ENCODE data around the gene SLC44A1.

SLC44A1 gene

DNA sequence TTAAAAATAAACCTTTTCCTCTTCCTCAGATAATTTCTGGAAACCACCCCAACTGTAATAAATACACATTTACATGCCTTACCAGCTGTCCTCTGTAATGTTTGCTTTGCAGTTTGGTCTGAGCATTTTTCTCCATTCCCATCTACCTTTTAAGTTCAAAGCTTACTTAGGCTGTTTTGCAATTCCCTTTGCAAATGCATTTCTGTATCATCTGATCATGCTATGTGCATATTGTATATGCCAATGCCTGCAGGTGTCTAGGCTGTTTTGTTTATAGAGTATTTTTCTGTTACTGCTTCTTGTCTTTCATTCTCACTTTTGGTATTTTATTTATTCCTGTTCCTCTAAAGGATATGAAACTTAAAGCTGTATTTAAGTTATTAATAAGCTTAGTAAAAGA is 86.3 kb downstream of the SLC44A1 start:
- in situ Hi-C loops (cut with HindIII; ENCODE audit: low sequenced_read_pairs), result loop anchor here (5.0 kb wide), 1 partner anchor 38 kb away; no protein-coding TSS in a partner anchor

DNA sequence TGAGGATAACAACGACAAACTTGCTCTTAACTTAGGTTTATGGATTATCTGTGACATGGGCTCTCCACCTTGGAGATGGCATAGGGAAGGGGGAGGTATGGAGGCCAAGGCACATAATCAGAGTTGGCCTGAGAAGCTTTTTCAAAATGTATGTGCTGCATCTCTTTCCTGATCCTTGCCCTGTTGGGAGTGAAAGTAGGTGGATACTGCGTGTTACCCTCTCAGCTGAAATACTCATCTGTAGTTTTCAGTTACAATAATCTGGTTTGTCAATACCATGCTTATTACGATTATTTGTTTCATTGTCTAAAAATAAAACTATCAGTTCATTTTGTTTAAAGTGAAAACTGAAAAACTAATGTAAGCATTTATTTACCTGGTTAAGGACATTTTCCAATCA is 86.7 kb downstream of the SLC44A1 start:
- in situ Hi-C loops (cut with HindIII; ENCODE audit: low sequenced_read_pairs), result loop anchor here (5.0 kb wide), 1 partner anchor 39 kb away; no protein-coding TSS in a partner anchor

DNA sequence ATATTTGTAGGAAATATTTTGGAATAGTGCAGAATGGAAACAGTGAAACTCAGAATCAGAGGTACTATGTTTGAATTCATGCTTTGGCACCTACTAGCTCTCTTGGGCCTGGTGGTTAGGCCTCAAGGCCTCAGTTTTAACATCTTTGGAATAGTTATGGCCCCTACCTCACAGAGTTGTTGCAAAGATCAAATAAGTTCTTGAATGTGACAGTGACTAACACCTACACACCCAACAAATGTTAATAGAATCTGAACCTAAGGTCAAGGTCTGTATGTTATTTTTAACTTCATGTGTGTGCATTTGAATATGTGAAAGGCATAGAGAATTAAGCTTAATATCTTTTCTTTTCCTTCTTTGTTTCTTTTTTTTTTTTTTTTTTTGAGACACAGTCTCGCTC is 87.3 kb downstream of the SLC44A1 start:
- in situ Hi-C loops (cut with HindIII; ENCODE audit: low sequenced_read_pairs), result loop anchor here (5.0 kb wide), 1 partner anchor 39 kb away; no protein-coding TSS in a partner anchor

DNA sequence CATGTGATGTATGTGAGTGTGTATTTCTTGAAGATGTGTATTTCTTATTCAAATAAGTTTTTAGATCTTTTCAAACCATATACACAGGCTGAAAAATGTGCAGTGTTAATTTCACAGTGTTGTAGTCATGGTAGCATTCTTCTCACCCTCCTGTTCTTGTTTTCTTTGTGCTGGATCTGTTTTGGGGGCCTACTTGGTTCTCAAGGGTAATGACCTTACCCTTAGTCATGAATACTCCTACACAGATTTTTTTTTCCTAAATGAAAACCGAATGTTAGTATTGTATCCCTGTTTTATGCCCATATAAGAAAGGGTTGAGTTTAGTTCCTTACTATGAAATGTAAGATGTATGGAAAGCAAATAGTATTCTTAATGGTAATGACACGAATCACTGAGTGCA is 88.0 kb downstream of the SLC44A1 start:
- in situ Hi-C loops (cut with HindIII; ENCODE audit: low sequenced_read_pairs), result loop anchor here (5.0 kb wide), 1 partner anchor 40 kb away; no protein-coding TSS in a partner anchor

DNA sequence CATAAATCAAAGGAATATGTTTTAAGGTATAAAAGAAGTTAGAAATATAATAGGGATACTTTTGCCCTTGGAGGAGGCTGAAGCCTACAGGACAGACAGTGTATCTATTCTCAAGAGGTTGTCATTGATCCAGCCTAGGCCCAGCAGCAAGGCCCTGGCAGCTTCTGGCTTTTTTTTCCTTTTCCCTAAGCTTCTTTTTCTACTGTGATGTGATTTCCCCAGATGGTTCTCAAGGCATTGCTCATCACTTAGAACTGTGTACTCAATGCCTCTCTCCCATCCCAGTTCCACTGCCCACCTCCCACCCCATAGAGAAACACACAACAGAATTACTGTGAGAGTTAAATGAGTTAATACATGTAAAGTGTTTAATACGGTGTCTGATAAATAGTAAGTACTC is 88.6 kb downstream of the SLC44A1 start:
- in situ Hi-C loops (cut with HindIII; ENCODE audit: low sequenced_read_pairs), result loop anchor here (5.0 kb wide), 1 partner anchor 41 kb away; no protein-coding TSS in a partner anchor

DNA sequence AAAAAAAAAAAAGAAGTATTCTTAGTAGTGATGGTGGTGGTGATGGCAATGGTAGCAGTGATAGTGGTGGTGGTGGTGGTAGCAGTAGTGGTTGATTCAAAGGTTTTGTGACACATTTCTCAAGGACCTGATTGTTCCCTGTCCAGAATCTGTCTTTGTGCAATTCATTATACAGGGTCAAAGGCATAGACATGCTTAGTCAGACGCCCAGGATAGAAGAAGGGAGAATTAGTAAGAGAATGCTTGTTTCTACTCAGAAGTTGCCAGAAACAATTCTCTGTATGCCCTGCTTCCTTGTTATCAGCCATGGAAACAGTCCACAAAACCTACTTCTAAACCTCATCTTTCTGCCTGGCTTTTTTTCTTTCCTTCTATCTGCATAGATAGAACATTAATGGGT is 89.4 kb downstream of the SLC44A1 start:
- in situ Hi-C loops (cut with HindIII; ENCODE audit: low sequenced_read_pairs), result loop anchor here (5.0 kb wide), 1 partner anchor 42 kb away; no protein-coding TSS in a partner anchor

DNA sequence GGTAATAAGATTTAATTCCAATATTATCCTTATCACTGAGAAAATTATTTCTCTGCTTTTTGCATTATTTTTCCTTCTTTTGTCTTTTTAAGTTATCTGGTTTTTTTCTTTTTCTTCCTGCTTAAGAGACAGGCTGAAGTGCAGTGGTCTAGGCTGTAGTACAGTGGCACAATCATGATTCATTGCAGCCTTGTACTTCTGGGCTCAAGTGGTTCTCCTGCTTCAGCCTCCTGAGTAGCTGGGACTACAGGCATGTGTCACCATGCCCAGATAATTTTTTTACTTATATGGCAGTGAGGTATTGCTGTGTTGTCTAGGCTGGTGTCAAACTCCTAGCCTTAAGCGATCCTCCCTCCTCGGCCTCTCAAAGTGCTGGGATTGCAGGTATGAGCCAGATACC is 93.9 kb downstream of the SLC44A1 start:
- in situ Hi-C loops (cut with HindIII; ENCODE audit: low sequenced_read_pairs), result no loop called here

DNA sequence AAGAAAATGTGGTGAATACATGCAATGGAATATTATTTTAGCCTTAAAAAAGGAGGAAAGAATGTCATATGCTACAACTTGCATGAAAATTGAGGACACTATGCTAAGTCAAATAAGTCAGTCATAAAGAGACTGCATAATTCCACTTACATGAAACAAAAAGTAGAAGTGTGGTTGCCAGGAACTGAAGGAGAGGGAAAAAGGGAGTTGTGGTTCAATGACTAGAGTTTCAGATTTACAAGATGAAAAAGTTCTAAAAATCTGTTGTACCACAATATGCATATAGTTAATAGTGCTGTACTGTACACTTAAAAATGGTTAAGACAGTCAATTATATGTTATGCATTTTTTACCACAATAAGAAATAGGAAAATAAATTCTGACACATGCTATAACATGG is 95.4 kb downstream of the SLC44A1 start:
- in situ Hi-C loops (cut with HindIII; ENCODE audit: low sequenced_read_pairs), result no loop called here

DNA sequence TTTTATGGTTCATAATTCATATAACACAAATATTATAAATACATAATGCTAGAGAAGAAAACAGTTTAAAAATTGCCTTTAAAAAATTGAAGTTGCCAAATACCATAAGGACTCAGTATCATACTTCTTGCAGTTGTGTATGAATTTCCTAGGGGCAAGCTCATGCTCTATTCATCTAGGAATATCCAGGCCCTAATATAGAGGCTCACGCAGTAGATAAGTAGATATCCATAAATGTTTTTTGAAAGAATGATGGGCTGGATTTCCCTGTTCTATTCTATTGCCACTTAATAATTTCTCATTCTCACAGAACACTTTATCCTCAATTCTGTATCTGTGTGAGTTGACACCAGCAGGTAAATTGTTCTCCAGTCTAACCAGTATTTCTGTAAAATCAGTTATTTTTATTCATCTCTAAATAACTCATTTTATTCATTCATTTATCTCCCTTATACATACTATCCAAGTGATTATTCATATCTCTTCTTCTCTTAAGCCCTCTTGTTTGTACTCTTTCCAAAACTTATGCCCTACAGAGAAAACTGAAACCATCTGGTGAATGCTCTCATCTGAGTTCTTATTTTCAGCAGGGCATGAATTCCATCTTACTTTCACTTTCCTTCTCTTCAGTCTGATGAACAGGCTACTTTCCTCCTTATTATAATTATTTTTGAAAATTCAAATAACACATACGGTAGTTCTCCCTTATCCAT is 97.1 kb downstream of the SLC44A1 start:
- in situ Hi-C loops (cut with HindIII; ENCODE audit: low sequenced_read_pairs), result no loop called here

DNA sequence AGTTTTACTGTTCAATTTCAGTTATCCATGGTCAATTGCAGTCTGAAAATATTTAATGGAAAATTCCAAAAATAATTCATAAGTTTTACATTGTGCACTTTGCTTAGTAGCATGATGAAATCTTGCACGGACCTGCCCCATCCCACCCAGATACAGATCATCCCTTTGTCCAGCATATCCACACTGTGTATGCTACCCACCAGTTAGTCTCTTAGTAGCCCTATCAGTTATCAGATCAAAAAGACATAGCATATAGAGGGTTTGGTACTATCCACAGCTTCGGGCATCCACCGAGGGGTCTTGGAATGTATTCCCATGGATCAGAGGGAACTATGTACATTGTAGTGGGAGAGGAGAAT is 97.7 kb downstream of the SLC44A1 start:
- in situ Hi-C loops (cut with HindIII; ENCODE audit: low sequenced_read_pairs), result no loop called here

DNA sequence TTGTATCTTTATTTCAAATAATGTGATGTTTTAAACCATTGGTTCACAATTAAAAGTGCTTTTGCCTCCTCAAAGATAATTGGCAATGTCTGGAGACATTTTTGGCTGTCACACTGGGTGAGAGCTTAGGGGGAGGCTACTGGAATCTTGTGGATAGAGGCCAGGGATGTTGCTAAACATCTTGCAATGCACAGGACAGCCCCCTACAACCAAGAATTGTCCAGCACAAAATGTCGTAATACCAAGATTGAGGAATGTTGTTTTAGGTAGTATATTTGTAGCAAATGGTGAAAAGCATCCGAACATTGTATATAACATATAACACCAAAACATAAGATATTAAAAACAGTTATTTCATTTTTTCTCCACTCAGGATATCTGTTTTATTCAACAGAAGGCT is 99.8 kb downstream of the SLC44A1 start:
- in situ Hi-C loops (cut with HindIII; ENCODE audit: low sequenced_read_pairs), result no loop called here

DNA sequence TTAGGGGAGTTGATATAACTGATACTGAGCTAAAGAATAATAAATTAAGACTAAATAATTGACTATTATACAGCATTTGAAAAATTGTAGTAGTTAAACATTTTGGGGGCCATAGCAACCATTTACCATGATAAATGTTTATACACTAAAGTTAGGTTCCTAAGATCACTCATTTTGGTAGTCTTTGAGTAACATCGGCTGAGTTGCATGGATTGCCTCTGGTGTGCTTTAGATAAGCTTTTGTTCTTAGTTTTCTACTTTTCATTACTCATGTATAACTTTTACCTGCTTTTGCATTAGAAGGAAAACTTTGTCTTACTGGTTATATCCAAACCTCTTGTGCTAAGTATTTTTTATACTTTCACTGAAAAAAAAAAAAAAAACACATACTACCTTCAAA is 101.2 kb downstream of the SLC44A1 start:
- in situ Hi-C loops (cut with HindIII; ENCODE audit: low sequenced_read_pairs), result no loop called here

DNA sequence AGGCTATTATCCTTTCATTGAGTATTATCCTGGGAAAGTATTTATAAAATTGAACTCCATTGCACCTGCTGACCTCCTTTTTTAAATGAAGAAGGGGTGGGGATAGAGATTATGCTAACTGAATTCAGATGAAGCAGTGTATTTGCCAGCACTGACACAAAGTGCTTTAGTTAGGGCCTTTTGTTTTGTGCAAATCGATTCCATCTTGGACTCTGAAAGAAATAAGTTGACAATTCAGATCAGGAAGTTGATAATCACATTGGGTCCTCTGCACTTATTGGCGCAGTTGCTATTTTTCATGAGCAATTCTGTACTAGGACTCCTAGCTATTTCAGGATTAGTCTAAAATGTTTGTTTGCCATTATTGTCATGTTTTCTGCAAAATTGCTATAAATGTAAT is 101.8 kb downstream of the SLC44A1 start:
- in situ Hi-C loops (cut with HindIII; ENCODE audit: low sequenced_read_pairs), result no loop called here

DNA sequence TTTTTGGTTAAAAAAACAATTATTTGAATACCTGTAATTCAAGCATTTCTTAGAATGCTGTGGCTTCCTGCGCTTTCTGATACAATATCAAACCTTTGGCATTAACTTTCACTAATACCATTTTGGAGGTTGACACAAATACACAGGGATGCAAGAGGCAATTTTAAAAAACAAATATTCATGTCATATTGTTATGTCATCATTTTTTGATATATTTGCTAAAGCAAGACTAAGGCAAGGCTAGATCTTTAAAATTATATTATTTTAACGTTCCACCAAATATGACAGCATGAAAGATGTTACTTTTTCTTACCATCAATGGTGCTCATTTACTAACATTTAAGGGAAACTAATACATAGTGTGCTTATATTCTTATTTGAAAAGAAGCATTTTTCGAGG is 110.0 kb downstream of the SLC44A1 start:
- in situ Hi-C loops (cut with HindIII; ENCODE audit: low sequenced_read_pairs), result no loop called here

DNA sequence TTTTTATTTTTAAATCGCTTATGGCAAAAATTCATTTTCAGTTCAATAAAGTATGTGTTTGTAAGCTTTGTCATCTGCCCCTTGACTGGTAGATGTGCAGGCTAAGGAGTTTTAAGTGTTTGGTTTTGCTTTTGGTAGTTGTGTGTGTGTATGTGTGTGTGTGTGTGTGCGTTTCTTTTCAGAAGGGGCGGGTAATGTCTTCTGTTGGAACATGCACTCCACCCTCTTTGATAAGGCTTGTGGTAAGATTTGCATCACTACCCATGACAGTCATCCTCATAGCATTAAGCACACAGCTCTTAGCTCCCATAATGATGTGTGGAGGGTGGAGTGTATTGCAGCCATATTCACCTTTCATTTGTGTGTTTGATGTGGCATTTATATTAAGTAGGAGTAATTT is 111.3 kb downstream of the SLC44A1 start:
- in situ Hi-C loops (cut with HindIII; ENCODE audit: low sequenced_read_pairs), result no loop called here

DNA sequence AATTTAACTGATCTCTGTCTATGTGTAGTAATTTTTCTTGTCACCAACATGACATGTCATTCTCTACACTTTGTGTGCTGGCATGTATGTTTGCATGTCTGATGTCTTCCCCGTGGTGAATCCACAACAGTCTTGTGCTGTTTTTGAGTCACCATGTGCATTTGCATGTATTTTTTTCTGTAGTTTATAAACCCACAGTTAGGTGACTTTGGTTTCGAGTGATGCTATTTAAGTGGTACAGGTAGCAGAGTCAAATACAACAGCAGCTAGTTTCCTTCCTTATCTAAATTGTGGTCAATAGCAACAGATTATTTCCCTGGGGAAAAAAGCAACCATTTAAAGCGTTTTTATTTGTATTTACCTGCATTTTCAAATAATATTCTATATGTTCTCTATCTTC is 113.5 kb downstream of the SLC44A1 start:
- in situ Hi-C loops (cut with HindIII; ENCODE audit: low sequenced_read_pairs), result no loop called here

DNA sequence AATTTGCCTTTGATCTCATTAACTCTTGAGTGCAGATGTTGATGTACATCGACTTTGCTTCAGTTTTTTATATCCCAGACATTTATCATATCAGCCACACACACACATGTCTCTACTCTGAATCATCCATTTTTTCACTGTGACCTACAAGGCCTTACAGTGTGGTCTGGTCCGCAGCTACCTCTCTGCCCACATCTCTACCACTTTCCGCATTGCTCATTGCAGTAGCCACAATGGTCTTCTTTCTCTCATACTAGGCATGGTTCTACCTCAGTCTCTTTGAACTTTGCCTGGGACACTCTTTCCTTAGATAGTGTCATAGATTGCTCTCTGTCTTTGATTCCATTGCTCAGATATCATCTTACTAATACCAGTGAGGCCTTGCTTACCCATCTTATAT is 115.4 kb downstream of the SLC44A1 start:
- in situ Hi-C loops (cut with HindIII; ENCODE audit: low sequenced_read_pairs), result no loop called here

DNA sequence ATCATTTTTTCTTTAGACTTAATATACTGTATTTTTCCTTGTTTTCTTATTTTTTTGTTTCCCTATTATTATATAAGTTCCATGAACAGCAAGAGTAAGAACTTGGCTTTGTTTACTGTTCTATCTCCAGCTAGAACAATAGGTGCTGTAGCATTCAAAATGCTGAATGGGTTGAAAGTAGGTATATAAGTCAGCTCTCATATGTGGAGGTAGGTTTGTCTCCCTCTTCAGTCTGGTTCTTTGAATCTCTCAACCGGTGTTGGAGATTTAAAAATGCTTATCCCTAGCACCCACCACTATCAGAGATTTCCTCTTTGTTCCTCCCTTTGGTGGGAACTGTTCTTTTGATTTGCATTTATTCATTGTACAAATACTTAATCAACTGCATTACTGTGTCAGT is 115.9 kb downstream of the SLC44A1 start:
- in situ Hi-C loops (cut with HindIII; ENCODE audit: low sequenced_read_pairs), result no loop called here

DNA sequence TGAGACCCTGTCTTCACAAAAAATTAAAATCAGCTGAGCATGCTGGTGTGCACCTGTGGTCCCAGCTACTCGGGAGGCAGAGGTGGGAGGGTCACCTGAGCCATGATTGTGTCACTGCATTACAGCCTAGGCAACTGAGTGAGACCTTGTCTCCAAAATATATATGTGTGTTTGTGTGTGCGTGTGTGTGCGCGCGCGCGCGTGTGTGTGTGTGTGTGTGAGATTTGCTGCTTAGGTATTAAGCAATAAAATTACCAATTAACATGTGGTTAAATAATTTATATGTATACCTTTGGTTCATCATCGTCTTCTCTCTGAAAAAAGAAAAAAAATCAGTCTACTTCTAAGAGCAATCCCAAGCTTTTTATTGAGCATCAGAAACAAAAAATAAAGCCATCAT is 117.4 kb downstream of the SLC44A1 start:
- in situ Hi-C loops (cut with HindIII; ENCODE audit: low sequenced_read_pairs), result no loop called here

DNA sequence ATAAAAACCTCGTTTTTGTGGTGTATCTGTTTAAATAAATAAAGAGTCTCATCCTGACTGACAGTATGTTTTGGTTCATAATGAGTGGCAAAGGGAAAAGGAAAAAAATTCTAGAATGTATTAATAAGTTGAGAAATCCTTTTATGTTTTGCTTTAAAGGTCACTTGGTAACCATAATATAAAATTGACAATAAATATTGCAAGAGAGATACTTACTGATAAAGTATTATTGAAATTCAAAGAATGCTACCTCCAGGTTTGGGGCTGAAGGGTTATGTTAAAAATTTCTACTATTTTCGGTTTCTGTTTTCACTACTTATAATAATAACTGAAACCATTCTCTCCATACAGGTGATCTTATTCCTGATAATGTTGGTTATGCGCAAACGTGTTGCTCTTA is 118.0 kb downstream of the SLC44A1 start:
- in situ Hi-C loops (cut with HindIII; ENCODE audit: low sequenced_read_pairs), result no loop called here

DNA sequence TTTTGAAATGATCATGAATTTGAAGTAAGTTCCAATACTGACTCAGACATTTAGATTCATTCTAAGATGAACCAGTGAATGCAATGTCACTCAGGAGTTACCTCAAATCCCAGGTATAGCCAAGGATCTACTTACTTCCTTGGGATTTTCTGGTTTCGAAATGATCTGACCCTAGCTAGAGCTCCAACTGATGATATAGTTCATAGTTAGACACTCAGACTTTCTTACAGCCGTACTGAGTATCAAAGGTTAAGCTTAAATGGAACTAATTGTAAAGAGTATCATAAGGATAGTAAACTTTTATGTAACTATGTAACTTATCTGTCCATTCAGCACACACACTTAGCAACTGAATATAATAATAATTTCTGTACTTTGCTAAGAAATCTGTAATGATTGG is 119.4 kb downstream of the SLC44A1 start:
- in situ Hi-C loops (cut with HindIII; ENCODE audit: low sequenced_read_pairs), result no loop called here

DNA sequence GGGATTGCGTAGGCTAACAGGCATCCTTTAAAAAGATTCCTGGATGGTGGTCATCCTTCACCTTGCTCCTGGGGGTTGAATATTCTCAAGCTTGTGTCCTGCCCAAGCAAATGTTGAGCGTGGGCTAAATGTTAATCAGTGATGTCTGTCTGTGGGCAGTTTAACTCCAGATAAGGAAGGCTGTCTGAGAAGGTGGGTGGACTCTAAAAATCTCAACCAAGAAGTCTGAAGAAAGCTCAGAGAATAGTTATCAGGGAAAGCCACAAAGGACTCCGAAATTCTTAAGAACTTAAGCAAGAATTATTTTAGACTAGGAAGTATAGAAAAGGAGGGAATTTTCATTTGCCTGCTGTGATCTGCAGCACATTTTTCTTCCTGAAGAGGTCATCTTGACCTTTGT is 125.5 kb downstream of the SLC44A1 start:
- in situ Hi-C loops (cut with HindIII; ENCODE audit: low sequenced_read_pairs), result loop anchor here (5.0 kb wide), 1 partner anchor 93 kb away; no protein-coding TSS in a partner anchor

DNA sequence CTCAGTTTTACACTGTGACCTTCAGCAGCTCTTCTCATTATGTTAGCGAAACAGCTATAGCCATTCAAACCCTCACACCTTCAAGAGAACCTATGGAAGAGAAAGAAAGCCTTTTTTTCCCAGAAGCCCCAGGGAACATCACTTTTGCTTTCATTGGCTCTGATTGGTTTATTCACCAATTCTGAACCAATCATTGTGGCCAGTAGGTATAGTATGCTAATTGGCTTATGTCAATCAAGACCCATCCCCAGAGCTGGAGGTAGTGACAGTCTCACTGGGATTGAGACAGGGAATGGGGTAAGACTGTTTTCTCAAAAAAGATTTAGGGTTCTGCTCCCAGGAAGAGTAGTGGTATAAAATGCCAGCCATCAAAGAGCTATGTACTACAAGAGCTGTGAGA is 129.3 kb downstream of the SLC44A1 start:
- in situ Hi-C loops (cut with HindIII; ENCODE audit: low sequenced_read_pairs), result loop anchor here (5.0 kb wide), 1 partner anchor 96 kb away; no protein-coding TSS in a partner anchor

Measured in endothelial cell of hepatic sinusoid (primary cell).